Activated naive CD8-positive, alpha-beta T cell treated with anti-CD3 and anti-CD28 coated beads, Interleukin-2, amount 10 ng/mL, durations not matched to agents 7 days and 5 days (primary cell): ENCODE data around the gene PTK6. TPM values are rescaled to one million over a fixed set of nuclear protein-coding genes. Genes with fewer than 3 reads are reported as not detected.
"Not testable (repeated sequence)": the region's sequence is repeated elsewhere in the genome, so short reads cannot be mapped to it uniquely, and the experiment has no call there.

Source experiments
- ATAC-seq: fragments of 150-1000 bp; cut with Tn5 transposase; one replicate; pipeline ENCODE4 v1.10.0; 2021; ENCODE audit warnings: low read depth, moderate library complexity
- POLR2A ChIA-PET: fragments of 350-600 bp; sonication (Branson Sonifier 250); formaldehyde crosslinking; loops from one replicate; lab custom pipeline; 2021; ENCODE audit warnings: antibody characterized with exemption; lab: Charles Lee
- DNase-seq: peaks from one replicate; pipeline ENCODE4 v3.0.0; 2021
- H3K27ac Mint-ChIP-seq: one replicate; pipeline ENCODE4 v1.8.0; 2022; ENCODE audit warnings: mild to moderate bottlenecking, mixed read lengths
- H3K27me3 Mint-ChIP-seq: one replicate; pipeline ENCODE4 v1.8.0; 2022; ENCODE audit warnings: mild to moderate bottlenecking, moderate library complexity, mixed read lengths
- H3K36me3 Mint-ChIP-seq: one replicate; pipeline ENCODE4 v1.8.0; 2021; ENCODE audit warnings: mild to moderate bottlenecking, mixed read lengths
- H3K4me1 Mint-ChIP-seq: one replicate; pipeline ENCODE4 v1.8.0; 2021; ENCODE audit warnings: mixed read lengths
- H3K4me3 Mint-ChIP-seq: one replicate; pipeline ENCODE4 v1.8.0; 2022; ENCODE audit warnings: mild to moderate bottlenecking, moderate library complexity, mixed read lengths
- H3K9me3 Mint-ChIP-seq: one replicate; pipeline ENCODE4 v1.8.0; 2021; ENCODE audit warnings: mixed read lengths
- total RNA-seq, 2 experiments: library from RNA; stranded (reverse); gene quantifications; one replicate each; pipeline ENCODE4 v1.2.3, GENCODE V29; 2021

Gene PTK6
- total RNA-seq, 2 experiments from 2014 or later = 0.11 to 0.31 TPM

- Mint-ChIP-seq H3K36me3 (peaks cover 7% of the 10 kb centered on the region), H3K4me1 (peaks cover 13% of the 10 kb centered on the region), H3K27me3 (no peaks in the 10 kb centered on the region), H3K4me3 (no peak overlapping the region), H3K9me3 (no peaks in the 10 kb centered on the region), H3K27ac (peak overlapping the region; percentile 38)
- DNase-seq (no peak), ATAC-seq (no peak)
- POLR2A ChIA-PET = interaction anchor here (1.2 to 5.2 kb wide), 4 partner anchors 7 to 68 kb away, joined by 3 to 31 read pairs (median 7); partner anchors contain the start of genes FNDC11 and HELZ2
These were observed 29.4 kb upstream of the PTK6 start for GRCh38 chr20:63566395-63567135.

DNA sequence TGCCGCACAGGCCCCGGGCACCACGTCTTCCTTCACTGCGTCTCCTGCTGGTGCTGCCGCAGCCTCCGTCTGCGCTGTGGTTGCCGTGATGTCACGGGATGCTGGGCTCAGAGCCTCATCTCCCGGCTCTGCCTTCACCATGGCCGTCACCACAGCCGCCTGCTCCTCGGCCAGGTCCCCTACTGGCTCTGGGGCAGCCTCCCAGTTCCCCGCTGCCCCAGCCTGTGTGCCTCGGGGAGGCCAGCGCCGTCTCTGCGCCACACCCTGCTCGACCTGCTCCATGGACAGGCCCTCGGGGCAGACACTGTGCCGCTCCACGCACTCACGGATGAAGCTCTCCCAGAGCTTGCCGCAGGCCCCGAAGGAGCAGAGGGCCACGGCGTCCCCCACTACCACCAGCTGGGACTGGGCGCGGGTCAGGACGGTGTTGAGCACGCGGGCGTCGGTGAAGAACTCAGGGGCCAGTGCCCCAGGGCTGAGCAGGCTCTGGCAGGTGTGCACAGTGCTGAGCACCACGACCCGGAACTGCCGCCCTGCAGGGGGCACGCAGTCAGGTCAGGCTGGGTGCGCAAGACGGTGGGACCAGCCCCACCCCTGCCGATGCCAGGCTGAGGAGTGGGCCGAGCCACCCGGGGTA, 28.6 kb upstream of the PTK6 start:
- H3K9me3 Mint-ChIP-seq = no peaks in the 10 kb centered on the region
- H3K27me3 Mint-ChIP-seq = no peaks in the 10 kb centered on the region
- H3K4me3 Mint-ChIP-seq = no peak overlapping the region
- no peak overlapping the region for H3K27ac Mint-ChIP-seq
- ATAC-seq = no peak
- peaks cover 13% of the 10 kb centered on the region for H3K4me1 Mint-ChIP-seq
- POLR2A ChIA-PET = interaction anchor here (1.5 to 5.2 kb wide), 3 partner anchors 8 to 13 kb away, joined by 3 to 31 read pairs (median 11); partner anchors contain the start of genes FNDC11 and HELZ2
- DNase-seq = no peak
- peaks cover 9% of the 10 kb centered on the region for H3K36me3 Mint-ChIP-seq

DNA sequence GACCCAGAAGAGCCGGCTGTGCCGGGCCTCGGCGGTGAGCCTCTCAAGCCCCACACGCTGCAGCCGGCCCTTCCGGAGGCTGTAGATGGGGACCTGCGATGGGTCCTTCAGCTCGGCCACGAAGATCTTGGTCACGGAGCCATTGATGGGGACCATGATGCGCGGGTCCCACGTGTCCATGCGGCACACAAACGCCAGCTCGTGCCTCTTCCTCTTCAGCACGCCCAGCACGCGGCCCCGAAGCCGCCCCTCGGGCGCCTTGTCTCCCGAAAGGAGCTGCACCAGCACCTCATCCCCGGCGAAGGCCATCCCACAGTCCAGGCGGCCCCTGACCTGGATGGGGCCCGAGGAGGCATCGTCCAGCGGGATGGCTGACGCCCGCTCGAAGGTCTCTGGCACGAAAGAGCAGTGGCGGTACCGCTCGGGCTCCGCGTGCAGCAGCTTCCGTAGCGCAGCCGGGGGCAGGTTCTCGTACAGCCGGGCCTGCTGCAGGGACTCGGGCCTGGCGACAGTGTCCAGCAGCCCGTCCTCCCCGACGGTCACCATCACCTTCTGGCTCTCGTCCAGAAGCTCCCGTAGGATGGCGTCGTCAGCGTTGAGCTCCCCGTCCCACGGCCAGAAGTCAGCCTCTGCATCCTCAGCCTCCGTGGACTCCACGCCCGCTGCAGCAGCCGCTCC, 28.0 kb upstream of the PTK6 start:
- POLR2A ChIA-PET = interaction anchor here (1.5 to 5.2 kb wide), 2 partner anchors 9 kb away, joined by 3 to 31 read pairs; partner anchors contain the start of genes FNDC11 and HELZ2
- no peaks in the 10 kb centered on the region for H3K9me3 Mint-ChIP-seq

DNA sequence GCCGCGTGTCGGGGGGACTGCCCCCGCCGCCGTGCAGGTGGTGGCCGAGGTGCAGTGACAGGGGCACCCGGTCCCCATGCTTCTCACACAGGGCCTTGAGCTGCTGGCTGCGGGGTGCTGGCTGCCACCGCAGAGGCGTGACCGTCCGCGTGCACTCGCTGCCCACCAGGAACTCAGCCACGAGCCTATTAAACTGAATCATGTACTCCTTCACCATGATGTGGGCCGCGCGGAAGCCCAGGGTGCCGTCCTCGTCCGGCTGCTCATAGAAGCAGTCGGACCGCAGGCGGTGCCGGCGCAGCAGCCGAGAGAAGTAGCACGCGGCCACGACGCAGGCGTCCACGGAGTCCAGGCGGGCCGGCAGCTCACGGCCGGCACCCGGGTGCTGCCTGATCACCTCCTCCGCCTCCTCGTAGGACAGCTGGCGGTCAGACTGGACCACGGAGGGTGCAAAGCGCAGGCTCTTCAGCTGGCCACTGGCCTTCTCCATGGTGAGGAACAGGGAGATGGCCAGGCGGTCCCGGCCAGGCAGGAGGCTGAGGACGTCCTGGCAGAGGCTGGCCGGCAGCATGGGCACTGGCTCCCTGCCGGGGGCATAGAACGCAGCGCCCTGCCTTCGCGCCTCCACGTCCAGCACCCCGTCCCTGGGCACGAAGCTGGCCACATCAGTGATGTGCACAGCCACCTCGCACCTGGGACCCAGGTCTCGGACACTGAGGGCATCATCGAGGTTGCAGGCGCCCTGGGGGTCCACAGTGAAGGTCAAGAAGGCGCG, 27.0 kb upstream of the PTK6 start:
- Mint-ChIP-seq H3K36me3 (peaks cover 12% of the 10 kb centered on the region), H3K27ac (no peak overlapping the region), H3K4me3 (no peak overlapping the region), H3K9me3 (no peaks in the 10 kb centered on the region), H3K27me3 (no peaks in the 10 kb centered on the region), H3K4me1 (peaks cover 13% of the 10 kb centered on the region)
- DNase-seq (no peak), ATAC-seq (no peak)
- POLR2A ChIA-PET = interaction anchor here (5.2 kb wide), 1 partner anchor 8 kb away, joined by 31 read pairs; the partner anchor contains the start of gene FNDC11

More for the DNA sequence above, 28.0 kb upstream of the PTK6 start:
- H3K36me3 Mint-ChIP-seq = peaks cover 12% of the 10 kb centered on the region
- no peak overlapping the region for H3K27ac Mint-ChIP-seq
- no peak overlapping the region for H3K4me3 Mint-ChIP-seq
- no peaks in the 10 kb centered on the region for H3K27me3 Mint-ChIP-seq
- peaks cover 13% of the 10 kb centered on the region for H3K4me1 Mint-ChIP-seq
- DNase-seq (no peak), ATAC-seq (no peak)

GRCh38 chr20:63563225-63563935, 26.2 kb upstream of the PTK6 start:
- no peak for DNase-seq
- Mint-ChIP-seq H3K4me3 (no peak overlapping the region), H3K27me3 (no peaks in the 10 kb centered on the region), H3K36me3 (peaks cover 14% of the 10 kb centered on the region), H3K4me1 (peaks cover 11% of the 10 kb centered on the region), H3K27ac (no peak overlapping the region), H3K9me3 (no peaks in the 10 kb centered on the region)
- ATAC-seq = no peak
- POLR2A ChIA-PET = no interaction called here

GRCh38 chr20:63562461-63563224, 25.5 kb upstream of the PTK6 start:
- Mint-ChIP-seq H3K4me3 (no peak overlapping the region), H3K27me3 (no peaks in the 10 kb centered on the region), H3K4me1 (peaks cover 5% of the 10 kb centered on the region), H3K9me3 (no peaks in the 10 kb centered on the region), H3K36me3 (peaks cover 11% of the 10 kb centered on the region), H3K27ac (no peak overlapping the region)
- POLR2A ChIA-PET = no interaction called here
- DNase-seq (no peak), ATAC-seq (no peak)

DNA sequence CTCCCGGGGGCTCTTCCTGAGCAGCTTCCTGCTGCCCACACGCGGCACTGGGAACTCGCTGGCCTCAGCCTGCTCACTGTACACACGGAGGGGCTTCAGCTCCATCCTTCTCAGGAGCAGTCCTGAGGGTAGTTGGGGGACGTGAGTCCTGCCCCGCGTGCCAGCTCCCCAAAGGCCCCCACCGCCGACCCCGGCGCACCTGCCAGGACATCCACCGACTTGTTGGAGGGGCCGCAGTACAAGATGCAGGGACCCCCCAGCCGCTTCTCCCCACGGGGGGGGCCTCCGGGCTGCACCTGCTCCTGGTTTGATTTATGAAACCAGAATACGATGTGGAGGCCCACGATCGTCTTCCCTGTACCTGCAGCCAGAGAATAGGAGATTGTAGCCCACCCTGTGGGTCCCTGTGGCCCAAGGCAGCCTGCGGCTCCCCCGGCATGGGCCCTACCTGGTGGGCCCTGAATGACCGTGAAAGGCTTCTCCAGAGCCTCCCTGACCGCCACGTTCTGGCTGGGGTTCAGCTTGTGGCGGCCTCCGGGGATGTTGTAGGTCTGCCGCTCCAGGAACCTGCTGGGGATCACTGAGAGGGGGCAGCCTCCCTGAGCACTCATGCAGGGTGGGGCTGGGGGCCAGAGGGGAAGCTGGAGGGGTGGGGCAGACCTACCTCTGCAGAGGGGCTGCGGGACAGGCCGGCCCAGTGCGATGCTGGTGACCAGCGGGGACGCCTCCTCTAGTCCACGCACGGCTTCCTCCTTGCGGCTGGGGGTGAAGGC, 24.6 kb upstream of the PTK6 start:
- Mint-ChIP-seq H3K27ac (no peak overlapping the region), H3K27me3 (no peaks in the 10 kb centered on the region), H3K4me1 (no peaks in the 10 kb centered on the region), H3K9me3 (no peaks in the 10 kb centered on the region), H3K4me3 (no peak overlapping the region), H3K36me3 (peaks cover 11% of the 10 kb centered on the region)
- DNase-seq (no peak), ATAC-seq (no peak)
- POLR2A ChIA-PET = no interaction called here

- Mint-ChIP-seq H3K4me3 (no peak overlapping the region), H3K27me3 (no peaks in the 10 kb centered on the region), H3K4me1 (no peaks in the 10 kb centered on the region), H3K36me3 (peaks cover 11% of the 10 kb centered on the region), H3K27ac (no peak overlapping the region), H3K9me3 (no peaks in the 10 kb centered on the region)
- POLR2A ChIA-PET = no interaction called here
- no peak for DNase-seq
- ATAC-seq = no peak
These were observed 23.9 kb upstream of the PTK6 start for GRCh38 chr20:63560856-63561609.

GRCh38 chr20:63560333-63560805, 23.2 kb upstream of the PTK6 start:
- no peak for ATAC-seq
- POLR2A ChIA-PET = no interaction called here

DNA sequence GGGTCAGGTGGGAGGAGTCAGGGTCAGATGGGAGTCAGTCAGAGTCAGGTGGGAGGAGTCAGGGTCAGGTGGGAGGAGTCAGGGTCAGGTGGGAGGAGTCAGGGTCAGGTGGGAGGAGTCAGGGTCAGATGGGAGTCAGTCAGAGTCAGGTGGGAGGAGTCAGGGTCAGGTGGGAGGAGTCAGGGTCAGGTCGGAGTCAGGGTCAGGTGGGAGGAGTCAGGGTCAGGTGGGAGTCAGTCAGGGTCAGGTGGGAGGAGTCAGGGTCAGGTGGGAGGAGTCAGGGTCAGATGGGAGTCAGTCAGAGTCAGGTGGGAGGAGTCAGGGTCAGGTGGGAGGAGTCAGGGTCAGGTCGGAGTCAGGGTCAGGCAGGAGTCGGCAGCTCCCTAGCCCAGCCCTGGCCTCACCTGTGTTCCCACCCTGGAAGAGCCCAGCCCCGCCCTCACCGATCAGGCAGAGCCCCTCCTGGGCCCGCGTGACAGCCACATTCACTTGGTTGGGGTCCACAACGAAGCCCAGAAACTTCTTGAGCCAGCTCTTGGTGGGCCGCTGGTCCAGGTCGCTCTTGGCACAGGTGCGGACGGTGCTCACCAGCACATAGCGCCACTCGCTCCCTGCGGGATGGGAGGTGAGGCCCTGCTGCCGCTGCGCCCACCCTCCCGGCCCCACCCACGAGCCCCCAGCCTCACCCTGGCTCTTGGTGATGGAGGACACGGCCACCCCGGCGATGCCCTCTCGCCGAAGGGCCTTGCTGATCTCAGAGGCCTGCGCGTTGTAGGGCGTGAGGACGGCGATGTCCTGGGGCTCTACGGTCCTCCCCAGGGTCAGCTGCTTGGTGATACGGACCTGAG, 22.5 kb upstream of the PTK6 start:
- H3K27ac Mint-ChIP-seq, ATAC-seq, H3K4me1 Mint-ChIP-seq, H3K36me3 Mint-ChIP-seq, H3K4me3 Mint-ChIP-seq, POLR2A ChIA-PET, H3K9me3 Mint-ChIP-seq, DNase-seq, H3K27me3 Mint-ChIP-seq: not testable (repeated sequence)

More at GRCh38 chr20:63560333-63560805, 23.2 kb upstream of the PTK6 start:
- Mint-ChIP-seq H3K4me3 (no peak overlapping the region), H3K36me3 (peaks cover 8% of the 10 kb centered on the region), H3K4me1 (no peaks in the 10 kb centered on the region), H3K27ac (no peak overlapping the region), H3K27me3 (no peaks in the 10 kb centered on the region), H3K9me3 (no peaks in the 10 kb centered on the region)
- no peak for DNase-seq
